Endothelial cell of umbilical vein (primary cell): ENCODE data around the gene ZBED4. TPM values are rescaled to one million over a fixed set of nuclear protein-coding genes. Genes with fewer than 3 reads are reported as not detected.
A peak's percentile ranks its signal among the peaks of the same experiment; 100 is the strongest.

Experiments
- BruUV-seq: library from RNA; stranded (reverse); fragments of 400-500 nt; replicated peaks from 2 replicates; lab custom pipeline; 2021; lab: Mats Ljungman, UMichigan
- CTCF ChIA-PET: fragments of 300-600, 350-600 bp; sonication (Branson Sonifier 250); formaldehyde crosslinking; loops from one replicate; lab custom pipeline; 2021; ENCODE audit warnings: antibody characterized with exemption, inconsistent platforms; lab: Charles Lee
- POLR2A ChIA-PET: fragments of 300-600, 350-600 bp; sonication (Branson Sonifier 250); formaldehyde crosslinking; loops from one replicate; lab custom pipeline; 2021; ENCODE audit warnings: antibody characterized with exemption, inconsistent platforms; lab: Charles Lee
- DNase-seq: peaks from one replicate; pipeline ENCODE4 v3.0.0-alpha.2; 2011; ENCODE audit warnings: low read depth, low spot score
- FAIRE-seq: peaks from 2 replicates; lab custom pipeline; 2011; peaks lifted over from hg19 to GRCh38; lab: Jason Lieb, UNC
- H2AFZ ChIP-seq: 2 replicates; pipeline ENCODE4 v1.6.0; 2012; ENCODE audit warnings: low read depth, low read length, control low read depth, inconsistent platforms
- H3K27ac ChIP-seq: 2 replicates; pipeline ENCODE4 v1.5.1; 2011; ENCODE audit warnings: low read depth, mild to moderate bottlenecking, control low read depth, low read length, moderate library complexity; ENCODE audit not compliant: insufficient read depth
- H3K27me3 ChIP-seq, 2 experiments: 2 replicates each; pipeline versions ENCODE4 v1.6.0 to v1.6.1; 2011; ENCODE audit warnings: low read length in 2 of 2, mixed read lengths in 1 of 2; ENCODE audit not compliant: control insufficient read depth in 2 of 2, insufficient read depth in 2 of 2
- H3K36me3 ChIP-seq, 2 experiments: 2 replicates in 1 of 2; 3 replicates in 1 of 2; pipeline ENCODE4 v1.5.1; 2011; ENCODE audit warnings: low read length in 2 of 2, mild to moderate bottlenecking in 1 of 2, moderate library complexity in 1 of 2; ENCODE audit not compliant: control insufficient read depth in 2 of 2, insufficient read depth in 2 of 2; ENCODE audit errors: extremely low read depth in 1 of 2
- H3K4me1 ChIP-seq: 3 replicates; pipeline ENCODE4 v1.5.1; 2011; ENCODE audit warnings: mild to moderate bottlenecking, low read length; ENCODE audit not compliant: control insufficient read depth, insufficient read depth; ENCODE audit errors: extremely low read depth
- H3K4me2 ChIP-seq: 2 replicates; pipeline ENCODE4 v1.6.1; 2011; ENCODE audit warnings: low read length, control low read depth, mixed read lengths; ENCODE audit not compliant: insufficient read depth
- H3K4me3 ChIP-seq, 3 experiments: fragments of 200-600 bp in 1 of 3; sonication (generic), shearing (Covaris generic) in 1 of 3; replicated peaks in 1 of 3; 2 replicates each; pipeline ENCODE4 v1.5.1; 2011 to 2016; ENCODE audit warnings: control low read depth in 3 of 3, low read length in 3 of 3, mild to moderate bottlenecking in 2 of 3, inconsistent platforms in 1 of 3, low read depth in 1 of 3, moderate library complexity in 1 of 3; ENCODE audit not compliant: insufficient read depth in 1 of 3
- H3K79me2 ChIP-seq: 2 replicates; pipeline ENCODE4 v1.6.0; 2012; ENCODE audit warnings: low read length, inconsistent platforms; ENCODE audit not compliant: control insufficient read depth, insufficient read depth
- H3K9ac ChIP-seq: replicated peaks from 2 replicates; pipeline ENCODE3; 2011; ENCODE audit warnings: low read length, control low read depth; ENCODE audit not compliant: insufficient read depth; ENCODE audit errors: extremely low read depth
- H3K9me1 ChIP-seq: replicated peaks from 3 replicates; pipeline ENCODE4 v1.6.0; 2011; ENCODE audit warnings: mild to moderate bottlenecking, low read length; ENCODE audit not compliant: control insufficient read depth, insufficient read depth; ENCODE audit errors: extremely low read depth
- H3K9me3 ChIP-seq: replicated peaks from 2 replicates; pipeline ENCODE4 v1.5.1; 2012; ENCODE audit warnings: low read length, inconsistent platforms; ENCODE audit not compliant: control insufficient read depth, insufficient read depth
- H4K20me1 ChIP-seq: replicated peaks from 2 replicates; pipeline ENCODE3; 2011; ENCODE audit warnings: mild to moderate bottlenecking, low read length; ENCODE audit not compliant: control insufficient read depth, insufficient read depth; ENCODE audit errors: extremely low read depth
- FOS ChIP-seq: IDR thresholded peaks from 2 replicates; pipeline ENCODE4 v1.6.1; 2011; ENCODE audit warnings: mild to moderate bottlenecking, low read length, moderate library complexity, borderline replicate concordance; ENCODE audit not compliant: insufficient read depth
- GATA2 ChIP-seq: IDR thresholded peaks from 2 replicates; pipeline ENCODE4 v1.7.0; 2011; ENCODE audit warnings: low read depth, mild to moderate bottlenecking, moderate library complexity, mixed read lengths, low read length; ENCODE audit not compliant: insufficient read length, insufficient read depth
- JUN ChIP-seq: IDR thresholded peaks from 2 replicates; pipeline ENCODE4 v1.6.1; 2011; ENCODE audit warnings: borderline replicate concordance, low read depth; ENCODE audit not compliant: insufficient read length, insufficient read depth
- POLR2A ChIP-seq: IDR thresholded peaks from 2 replicates; pipeline ENCODE4 v1.6.1; 2012; ENCODE audit warnings: low read depth, mild to moderate bottlenecking, control low read depth, low read length
- POLR2AphosphoS5 ChIP-seq: IDR thresholded peaks from 2 replicates; pipeline ENCODE4 v1.6.1; 2012; ENCODE audit warnings: low read depth, mild to moderate bottlenecking, control low read depth, low read length, moderate library complexity; ENCODE audit not compliant: insufficient read depth
- dilution Hi-C: fragments of 300-500 bp; cut with MboI; formaldehyde crosslinking; loops from one replicate; pipeline ENCODE4 v1.15.0; 2019; ENCODE audit warnings: low sequenced_read_pairs; ENCODE audit not compliant: extremely low pct_ligation_motif_present
- intact Hi-C: fragments of 100-400 bp; cut with micrococcal nuclease; formaldehyde crosslinking; loops from one replicate; pipeline ENCODE4 v1.10.0; 2022
- polyA plus RNA-seq, 4 experiments: library from polyadenylated mRNA; depleted of rRNA in 3 of 4; stranded (reverse) in 3 of 4; unstranded in 1 of 4; fragments of >200 nt; gene quantifications; 2 replicates each; pipeline versions ENCODE4 v1.2.1 to v1.2.3, GENCODE V29; 2011 to 2012; ENCODE audit warnings: missing spikeins in 1 of 4
- total RNA-seq: library from RNA; stranded (reverse); gene quantifications from 2 replicates; pipeline ENCODE4 v1.2.3, GENCODE V29; 2021

ZBED4 gene
- total and polyA plus RNA-seq, 2 donors (not counting 3 experiments of a cell fraction or from before 2014, with no cell fraction given), result 8.6 to 18.2 TPM

- intact Hi-C loops, result loop anchor here (1.0 kb wide), 1 partner anchor 24 kb away; the partner anchor contains the start of gene PIM3
- H4K20me1 ChIP-seq, result no peaks in the 10 kb centered on the region
- peak; percentile 94 for FAIRE-seq
- peaks cover 56% of the 10 kb centered on the region for H3K4me1 ChIP-seq
- dilution Hi-C loops, result no loop called here
- TF ChIP-seq GATA2 (no peak), POLR2A (peak; percentile 52), FOS (peak; percentile 65), POLR2AphosphoS5 (peak; percentile 56), JUN (peak; percentile 8)
- H3K9me3 ChIP-seq, result no peaks in the 10 kb centered on the region
- peak; percentile 97 for DNase-seq
- H3K4me3 ChIP-seq, result peak overlapping the region in 1 of 3 experiments; percentile 13
- peak overlapping the region; percentile 71 for H3K9ac ChIP-seq
- no TSS peak for BruUV-seq
- H3K27ac ChIP-seq, result peak overlapping the region; percentile 85
- CTCF ChIA-PET, result interaction anchor here (0.9 to 4.3 kb wide), 6 partner anchors 12 to 95 kb away, joined by 3 to 34 read pairs (median 3); no protein-coding TSS in a partner anchor
- POLR2A ChIA-PET, result interaction anchor here (0.7 to 1.8 kb wide), 4 partner anchors 10 to 290 kb away, joined by 4 to 14 read pairs (median 8); partner anchors contain the start of gene PIM3
- H3K9me1 ChIP-seq, result no peaks in the 10 kb centered on the region
- H2AFZ ChIP-seq, result no peak overlapping the region
- H3K79me2 ChIP-seq, result no peaks in the 10 kb centered on the region
- peak overlapping the region; percentile 30 for H3K4me2 ChIP-seq
- H3K27me3 ChIP-seq, result no peaks in the 10 kb centered on the region
- H3K36me3 ChIP-seq, result no peaks in the 10 kb centered on the region
Measured at GRCh38 chr22:49936018-49936972, 82.7 kb downstream of the ZBED4 start.
